Measurements from ENCODE around the gene TWIST2. TPM values are rescaled to one million over a fixed set of nuclear protein-coding genes. Genes with fewer than 3 reads are reported as not detected.

The TWIST2 gene
- polyA plus RNA-seq (2014; cell fraction: cytosol; rRNA removed): not detected in 2 replicates
- polyA plus RNA-seq (2014; cell fraction: nucleus; rRNA removed): not detected in 2 replicates

DNA sequence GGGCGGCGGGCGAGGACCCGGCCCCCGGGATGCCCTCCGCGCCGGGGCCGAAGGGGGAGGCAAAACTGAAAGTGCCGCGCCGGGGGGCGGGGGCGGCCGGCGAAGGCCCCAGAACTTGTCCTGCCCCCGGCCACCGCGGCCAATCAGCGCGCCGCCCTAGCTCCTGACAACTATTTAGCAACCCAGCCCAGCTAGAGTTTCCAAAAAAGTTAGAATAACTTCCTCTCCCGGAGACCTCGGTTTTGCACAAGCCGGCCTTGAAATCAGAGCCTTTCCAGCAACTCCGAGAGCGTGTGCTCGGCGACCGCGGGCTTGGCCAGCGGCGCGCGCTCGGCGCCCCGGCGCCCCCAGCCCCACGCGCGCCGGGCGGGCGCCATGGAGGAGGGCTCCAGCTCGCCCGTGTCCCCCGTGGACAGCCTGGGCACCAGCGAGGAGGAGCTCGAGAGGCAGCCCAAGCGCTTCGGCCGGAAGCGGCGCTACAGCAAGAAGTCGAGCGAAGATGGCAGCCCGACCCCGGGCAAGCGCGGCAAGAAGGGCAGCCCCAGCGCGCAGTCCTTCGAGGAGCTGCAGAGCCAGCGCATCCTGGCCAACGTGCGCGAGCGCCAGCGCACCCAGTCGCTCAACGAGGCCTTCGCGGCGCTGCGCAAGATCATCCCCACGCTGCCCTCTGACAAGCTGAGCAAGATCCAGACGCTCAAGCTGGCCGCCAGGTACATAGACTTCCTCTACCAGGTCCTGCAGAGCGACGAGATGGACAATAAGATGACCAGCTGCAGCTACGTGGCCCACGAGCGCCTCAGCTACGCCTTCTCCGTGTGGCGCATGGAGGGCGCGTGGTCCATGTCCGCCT is at the start of gene TWIST2:
TWIST2 (plus strand) TSS at position 245 of the 850 bp plus-strand sequence; CDS start at position 376, 131 bp downstream.
- DNase-seq (ENCODE audit: low spot score): no peak

GRCh38 chr2:238801791-238802190 is 46.1 kb upstream of the TWIST2 start:
- no peak for DNase-seq (ENCODE audit: low spot score)

DNA sequence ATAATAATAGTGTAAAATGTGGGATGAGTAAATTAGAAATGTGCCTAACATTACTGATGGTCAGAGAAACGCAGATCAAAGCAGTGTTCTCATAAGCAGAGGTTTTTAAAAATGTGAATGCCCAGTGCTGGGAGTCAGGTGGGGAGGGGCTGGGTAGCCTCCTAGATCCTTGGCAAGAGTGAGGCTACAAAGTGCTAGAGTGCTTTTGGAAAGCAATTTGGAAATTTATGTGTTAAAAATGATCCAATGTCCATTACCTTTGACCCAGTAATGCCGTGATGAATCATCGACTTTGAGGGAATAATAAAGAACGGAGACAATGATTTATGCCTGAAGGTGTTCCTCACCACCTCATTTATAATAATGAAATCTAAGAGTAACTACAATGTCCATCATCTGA is 44.9 kb upstream of the TWIST2 start:
- no peak for DNase-seq (ENCODE audit: low spot score)

- no peak for DNase-seq (ENCODE audit: low spot score)
These were observed 43.7 kb upstream of the TWIST2 start for GRCh38 chr2:238803996-238804870.

GRCh38 chr2:238808761-238809160 is 39.1 kb upstream of the TWIST2 start:
- DNase-seq (ENCODE audit: low spot score): no peak

DNA sequence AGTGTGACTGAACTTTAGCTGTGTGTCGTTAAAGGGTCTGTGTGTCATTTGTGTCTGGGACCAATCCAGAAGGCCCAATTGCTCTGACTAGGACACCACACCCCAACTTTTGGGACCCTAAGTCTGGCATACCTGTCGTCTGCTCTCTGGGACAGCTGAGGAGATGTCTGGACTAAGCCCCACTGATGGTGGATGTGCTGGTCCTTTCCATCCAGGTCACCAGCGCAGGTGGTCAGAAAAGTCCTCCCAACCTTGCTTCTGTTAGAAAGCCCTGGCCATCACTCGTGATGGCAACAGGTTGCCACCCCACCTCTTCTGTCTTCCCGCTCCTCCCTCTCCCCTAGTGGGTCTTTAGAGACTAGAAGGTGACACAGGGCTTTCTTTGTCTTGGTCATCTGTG is 37.6 kb upstream of the TWIST2 start:
- no peak for DNase-seq (ENCODE audit: low spot score)

GRCh38 chr2:238811293-238811692 is 36.6 kb upstream of the TWIST2 start:
- DNase-seq (ENCODE audit: low spot score): no peak

DNA sequence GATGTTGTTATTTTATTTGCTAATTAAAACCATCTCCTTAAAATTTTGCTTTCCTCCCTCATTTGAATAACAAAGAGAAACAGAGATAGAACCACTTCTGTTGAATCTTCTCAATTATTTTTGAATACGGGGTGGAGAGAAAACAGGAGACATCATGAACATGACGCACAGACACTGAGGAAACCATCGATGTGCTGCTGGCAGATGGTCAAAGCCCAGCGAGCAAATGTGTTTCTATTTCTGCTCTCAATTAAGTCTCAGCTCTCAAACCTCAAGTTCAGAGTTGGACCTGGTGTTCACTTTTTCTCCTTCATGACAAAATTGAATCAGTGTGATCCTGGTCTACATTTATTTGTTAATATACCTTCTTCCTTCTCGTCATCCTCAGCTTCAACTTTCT is 36.1 kb upstream of the TWIST2 start:
- DNase-seq (ENCODE audit: low spot score): no peak

GRCh38 chr2:238813109-238813508 is 34.8 kb upstream of the TWIST2 start:
- DNase-seq (ENCODE audit: low spot score): no peak

GRCh38 chr2:238814815-238815214 is 33.1 kb upstream of the TWIST2 start:
- DNase-seq (ENCODE audit: low spot score): no peak

DNA sequence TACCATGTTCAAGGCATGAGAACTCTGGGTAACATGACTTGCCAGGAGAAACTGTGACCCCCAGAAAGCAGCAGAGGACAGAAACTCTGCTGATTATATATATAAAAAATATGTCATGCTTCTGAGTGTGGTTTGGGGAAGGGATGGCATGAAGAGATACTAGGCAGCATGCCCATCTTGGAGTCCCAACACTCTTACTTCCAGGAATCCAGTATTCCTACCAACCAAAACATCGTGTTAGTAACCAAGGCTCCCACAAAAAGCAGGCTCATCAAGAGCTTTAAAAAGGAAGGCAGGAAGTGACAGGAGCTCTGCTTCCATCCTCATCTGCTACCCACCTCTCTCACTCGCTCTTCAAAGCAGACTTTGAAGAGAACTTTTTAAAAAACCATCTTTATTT is 31.6 kb upstream of the TWIST2 start:
- DNase-seq (ENCODE audit: low spot score): no peak

DNA sequence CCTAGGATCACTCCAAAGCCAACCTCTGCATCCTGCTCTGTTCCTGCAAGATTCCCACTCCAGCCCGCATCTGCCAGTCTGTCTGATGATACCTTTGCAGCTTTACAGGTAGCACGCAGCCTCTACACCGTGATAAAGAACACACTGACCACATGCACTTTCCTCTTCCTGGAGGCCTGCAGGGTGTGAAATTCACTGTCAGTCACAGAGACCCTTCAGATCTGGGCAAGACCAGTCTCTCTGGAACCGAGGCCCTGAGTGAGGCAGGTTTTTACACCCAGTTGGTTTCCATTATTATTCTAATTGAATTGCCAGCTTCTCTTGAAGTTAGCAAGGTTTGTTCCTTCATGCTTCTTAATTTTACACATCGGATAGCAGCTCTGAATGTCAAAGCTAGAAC is 30.5 kb upstream of the TWIST2 start:
- no peak for DNase-seq (ENCODE audit: low spot score)

GRCh38 chr2:238817891-238818290 is 30.0 kb upstream of the TWIST2 start:
- no peak for DNase-seq (ENCODE audit: low spot score)

GRCh38 chr2:238818561-238818960 is 29.3 kb upstream of the TWIST2 start:
- DNase-seq (ENCODE audit: low spot score): no peak

DNA sequence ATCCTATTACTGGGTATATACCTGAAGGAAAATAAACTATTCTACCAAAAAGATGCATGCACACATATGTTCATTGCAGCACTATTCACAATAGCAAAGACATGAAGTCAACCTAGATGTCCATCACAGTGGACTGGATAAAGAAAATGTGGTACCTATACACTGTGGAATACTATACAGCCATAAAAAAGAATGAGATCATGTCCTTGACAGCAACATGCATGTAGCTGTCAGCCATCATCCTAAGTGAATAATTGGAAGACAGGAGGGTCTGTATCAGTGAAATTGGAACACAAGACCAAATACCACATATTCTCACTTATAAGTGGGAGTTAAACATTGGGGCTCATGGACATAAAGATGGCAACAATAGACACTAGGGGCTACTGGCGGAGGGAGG is 27.7 kb upstream of the TWIST2 start:
- no peak for DNase-seq (ENCODE audit: low spot score)

DNA sequence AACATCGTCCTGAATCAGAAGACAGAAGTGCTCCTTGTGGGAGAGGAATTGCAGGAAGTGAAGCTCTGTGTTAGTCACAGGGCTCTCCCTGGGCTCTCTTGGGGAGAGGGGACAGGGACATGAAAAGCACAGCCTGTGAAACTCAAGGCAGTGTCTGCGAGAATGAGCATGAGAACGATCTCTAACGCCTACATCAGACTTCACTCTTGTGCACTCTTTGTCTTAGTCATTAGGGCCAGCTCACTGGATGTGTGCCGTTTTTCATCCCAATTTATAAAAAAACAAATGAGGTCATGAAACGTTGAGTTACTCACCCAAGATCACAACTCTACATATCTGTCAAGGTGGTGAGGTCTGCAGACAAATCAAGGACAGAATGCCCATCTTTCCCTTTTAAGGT is 27.0 kb upstream of the TWIST2 start:
- no peak for DNase-seq (ENCODE audit: low spot score)

DNA sequence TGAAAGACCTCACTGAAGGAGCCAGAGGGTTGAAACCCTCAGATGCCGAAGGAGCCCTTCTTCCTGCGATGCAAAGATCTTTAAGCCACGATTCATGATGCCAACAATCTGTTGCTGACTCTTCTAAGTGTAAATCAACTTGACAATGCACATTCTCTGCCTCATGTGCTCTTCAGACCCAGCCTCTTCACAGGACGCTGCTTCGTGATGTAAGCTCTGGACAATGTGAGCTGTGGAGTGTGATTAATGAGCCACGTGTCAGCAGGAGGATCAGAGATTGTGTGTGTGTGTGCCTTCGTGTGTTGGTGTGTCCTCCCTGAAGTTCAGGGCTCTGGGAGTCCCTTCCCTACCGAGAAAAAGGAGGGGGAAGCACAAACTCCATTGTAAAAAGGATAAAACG is 26.5 kb upstream of the TWIST2 start:
- DNase-seq (ENCODE audit: low spot score): no peak

DNA sequence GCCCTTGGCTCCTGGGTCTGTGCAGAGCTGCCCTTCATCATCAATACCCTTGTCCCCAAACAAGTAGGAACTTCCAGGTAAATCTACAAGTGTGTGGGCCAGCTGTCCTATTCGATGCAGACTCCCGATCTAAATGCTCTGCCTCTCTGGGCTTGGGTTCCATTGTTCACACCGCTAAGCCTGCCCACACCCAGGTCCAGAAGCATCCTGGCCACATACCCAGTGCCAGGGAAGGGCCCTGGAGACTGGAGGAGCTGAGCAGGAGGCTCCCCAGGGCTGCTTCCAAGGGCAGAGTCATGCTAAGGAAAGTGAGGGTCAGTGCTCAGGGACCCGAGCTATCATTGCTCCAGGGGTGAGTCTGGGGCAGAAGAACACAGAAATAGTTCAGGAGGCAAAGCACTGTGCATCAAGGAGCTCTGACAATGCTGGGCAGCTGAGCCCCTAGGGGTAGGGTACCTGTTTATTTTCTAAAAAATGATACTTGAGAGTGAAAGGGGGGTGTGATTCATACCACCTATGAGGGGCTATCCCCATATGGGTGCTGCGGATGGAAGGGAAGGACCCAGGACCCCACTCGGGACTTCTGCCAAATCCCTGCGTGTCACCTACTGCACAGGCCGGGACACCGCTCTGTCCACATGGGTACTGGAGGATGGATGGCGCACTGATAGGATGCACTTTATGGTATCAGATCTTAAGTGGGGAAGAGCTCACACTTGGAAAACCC is 25.8 kb upstream of the TWIST2 start:
- DNase-seq (ENCODE audit: low spot score): no peak

DNA sequence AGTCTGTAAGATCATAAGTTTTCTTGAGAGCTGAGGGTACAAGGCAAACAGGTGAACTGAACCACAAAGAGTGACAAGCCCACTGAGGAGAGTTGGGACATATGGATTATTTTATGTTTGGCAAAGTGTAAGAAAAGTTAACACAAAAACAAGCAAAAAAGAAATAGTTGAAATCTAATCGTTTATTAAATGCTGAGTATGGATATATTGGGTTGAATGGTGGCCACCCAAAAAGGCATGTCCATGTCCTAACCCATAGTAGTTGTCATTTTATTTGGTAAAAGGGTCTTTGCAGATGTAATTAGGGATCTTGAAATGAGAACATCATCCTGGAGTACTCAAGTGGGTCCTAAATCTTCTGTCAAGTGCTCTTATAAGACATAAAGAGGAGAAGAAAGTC is 24.9 kb upstream of the TWIST2 start:
- DNase-seq (ENCODE audit: low spot score): no peak

GRCh38 chr2:238831177-238831576 is 16.7 kb upstream of the TWIST2 start:
- DNase-seq (ENCODE audit: low spot score): no peak

DNA sequence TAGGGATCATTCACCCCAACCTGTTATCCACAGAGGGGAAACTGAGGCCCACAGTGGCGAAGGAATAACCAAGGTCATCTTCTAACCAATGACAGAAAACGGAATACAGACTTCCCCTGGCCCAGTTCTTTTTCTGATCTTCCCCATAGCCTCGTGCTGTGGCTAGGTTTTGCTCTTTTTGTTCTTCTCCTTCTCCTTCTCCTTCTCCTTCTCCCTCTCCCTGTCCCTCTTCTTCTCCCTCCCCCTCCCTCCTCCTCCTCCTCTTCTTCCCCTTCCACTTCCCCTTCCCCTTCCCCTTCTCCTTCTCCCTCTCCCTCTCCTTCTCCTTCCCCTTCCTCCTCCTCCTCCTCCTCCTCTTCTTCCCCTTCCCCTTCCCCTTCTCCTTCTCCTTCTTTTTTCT is 12.9 kb upstream of the TWIST2 start:
- DNase-seq (ENCODE audit: low spot score): no peak
